Fibroblast of lung (primary cell): Measurements from ENCODE around the gene TSPAN1.

Experiments
- CTCF ChIP-seq, 2 donors: IDR thresholded peaks in 1 of 2; conservative IDR thresholded peaks in 1 of 2; 1 replicate in 1 of 2; 2 replicates in 1 of 2; pipeline ENCODE4 v1.5.1; 2011 to 2012; ENCODE audit warnings: low read length in 2 of 2, control low read depth in 1 of 2, inconsistent platforms in 1 of 2, low read depth in 1 of 2, mild to moderate bottlenecking in 1 of 2
- EZH2 ChIP-seq: IDR thresholded peaks from 2 replicates; pipeline ENCODE4 v1.5.1; 2012; ENCODE audit warnings: low read length, control low read depth, mild to moderate bottlenecking; ENCODE audit errors: missing control alignments

DNA sequence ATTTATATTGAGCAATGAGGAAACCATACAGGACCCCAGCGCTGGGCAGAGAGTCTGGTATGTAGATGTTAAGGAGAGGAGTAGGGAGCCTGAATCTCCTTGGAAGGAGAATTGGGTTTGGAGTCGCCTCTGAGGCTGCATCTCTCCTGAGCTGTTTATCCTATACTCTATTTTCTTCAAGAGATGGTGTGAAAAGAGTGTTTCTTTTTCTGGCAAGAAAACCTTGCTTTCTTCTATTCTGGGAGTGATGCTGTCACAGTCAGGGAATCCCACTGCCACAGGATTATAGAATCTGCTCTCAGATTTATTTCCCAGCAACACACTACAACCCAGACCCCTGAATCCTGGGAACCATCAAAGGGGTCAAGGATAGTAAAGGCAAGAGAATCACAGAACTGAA, 31.5 kb downstream of the TSPAN1 start:
- TF ChIP-seq CTCF (conservative IDR thresholded peaks at IDR 0.05 in 1 of 2, IDR thresholded peaks at IDR 0.05 in 1 of 2; ENCODE audit: low read depth in 1 of 2, low read length in 2 of 2) (no peak), EZH2 (no peak)
